HG03064 (cell line): ENCODE measurements around the gene GLG1.
"Not testable (repeated sequence)": the region's sequence is repeated elsewhere in the genome, so short reads cannot be mapped to it uniquely, and the experiment has no call there.

Source experiments
- ATAC-seq: cut with Tn5 transposase; IDR thresholded peaks from one replicate; pipeline ENCODE4 v1.9.1; 2021; ENCODE audit warnings: low read depth; ENCODE audit not compliant: unreplicated experiment

GLG1 gene

DNA sequence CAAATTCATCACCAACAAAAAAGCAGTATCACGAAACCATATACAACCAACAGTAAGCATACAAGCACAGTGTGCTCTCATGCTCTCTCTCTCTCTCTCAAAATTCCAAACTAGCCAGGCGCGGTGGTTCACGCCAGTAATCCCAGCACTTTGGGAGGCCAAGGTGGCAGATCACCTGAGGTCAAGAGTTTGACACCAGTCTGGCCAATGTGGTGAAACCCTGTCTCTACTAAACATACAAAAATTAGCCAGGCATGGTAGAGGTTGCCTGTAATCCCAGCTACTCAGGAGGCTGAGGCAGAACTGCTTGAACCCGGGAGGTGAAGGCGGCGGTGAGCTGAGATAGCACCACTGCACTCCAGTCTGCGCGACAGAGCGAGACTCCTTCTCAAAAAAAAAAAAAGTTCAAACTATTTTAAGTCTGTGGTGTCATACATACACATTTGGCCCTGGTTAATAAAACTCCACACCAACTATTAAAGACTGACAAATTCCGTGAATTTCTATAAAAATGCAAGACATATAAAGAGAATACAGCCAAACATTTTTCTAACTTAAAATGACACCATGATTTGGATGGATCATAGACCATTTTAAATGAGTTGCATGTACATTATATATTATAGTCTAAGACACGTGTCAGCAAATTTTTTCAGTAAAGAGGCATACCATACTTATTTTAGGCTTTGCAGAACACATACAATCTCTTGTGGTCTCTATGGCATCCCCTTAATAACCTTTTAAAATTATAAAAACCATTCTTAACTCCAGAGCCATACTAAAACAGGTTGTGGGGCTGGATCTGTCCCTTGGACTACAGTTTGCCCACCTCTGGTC, 30.9 kb downstream of the GLG1 start:
- ATAC-seq = no peak

DNA sequence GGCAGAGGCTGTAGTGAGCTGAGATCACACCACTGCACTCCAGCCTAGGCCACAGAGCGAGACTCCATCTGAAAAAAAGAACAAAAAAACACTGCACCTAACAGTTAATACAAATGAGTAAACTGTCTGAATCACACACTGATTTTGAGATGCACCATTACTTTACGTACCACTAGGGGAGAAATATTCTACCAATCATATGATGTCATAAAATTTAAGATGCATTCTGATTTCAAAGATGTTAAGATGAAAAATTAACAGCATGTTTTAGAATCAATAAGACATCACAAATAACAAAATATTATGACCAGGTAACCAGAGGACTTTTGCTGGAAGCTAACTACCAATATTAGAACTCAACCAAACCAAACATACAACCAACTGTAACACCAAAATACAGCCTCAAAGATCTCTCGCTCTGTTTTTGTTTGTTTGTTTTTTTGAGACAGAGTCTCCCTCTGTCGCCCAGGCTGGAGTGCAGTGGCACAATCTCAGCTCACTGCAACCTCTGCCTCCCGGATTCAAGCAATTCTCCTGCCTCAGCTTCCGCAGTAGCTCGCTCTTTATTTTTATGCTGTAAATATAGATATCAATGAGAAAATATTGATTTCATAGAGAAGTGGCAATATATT, 31.6 kb downstream of the GLG1 start:
- ATAC-seq = no peak

DNA sequence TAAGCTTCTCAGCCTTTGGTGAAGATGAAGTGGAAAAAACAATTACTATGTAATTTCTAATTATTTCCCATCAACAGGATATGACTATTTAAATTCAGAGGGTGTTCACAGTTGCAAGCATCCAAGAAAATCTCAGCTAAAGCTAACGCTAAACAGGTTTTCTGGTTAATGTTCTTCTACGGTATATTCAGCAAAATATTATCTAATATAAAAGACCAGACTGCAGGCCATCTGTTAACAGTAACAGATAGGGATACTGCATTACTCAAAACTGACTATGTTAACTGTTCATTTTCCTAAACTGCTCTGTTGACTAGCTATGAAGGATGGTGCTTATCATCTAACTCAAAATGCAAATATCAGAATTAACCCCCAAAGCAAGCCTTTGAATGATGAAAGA, 32.8 kb downstream of the GLG1 start:
- no peak for ATAC-seq

DNA sequence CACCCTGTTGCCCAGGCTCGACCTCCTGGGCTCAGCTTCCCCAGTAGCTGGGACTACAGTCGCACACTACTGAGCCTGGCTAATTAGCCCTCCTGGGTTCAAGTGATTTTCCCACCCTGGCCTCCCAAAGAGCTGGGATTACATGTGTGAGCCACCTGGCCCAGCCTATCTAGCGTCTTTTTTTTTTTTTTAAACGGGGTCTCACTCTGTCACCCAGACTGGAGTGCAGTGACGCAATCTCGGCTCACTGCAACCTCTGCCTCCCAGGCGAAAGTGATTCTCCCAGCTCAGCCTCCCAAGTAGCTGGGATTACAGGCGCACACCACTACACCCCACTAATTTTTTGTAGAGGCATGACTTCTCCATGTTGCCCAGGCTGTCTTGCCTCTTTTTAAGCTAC, 33.3 kb downstream of the GLG1 start:
- no peak for ATAC-seq

DNA sequence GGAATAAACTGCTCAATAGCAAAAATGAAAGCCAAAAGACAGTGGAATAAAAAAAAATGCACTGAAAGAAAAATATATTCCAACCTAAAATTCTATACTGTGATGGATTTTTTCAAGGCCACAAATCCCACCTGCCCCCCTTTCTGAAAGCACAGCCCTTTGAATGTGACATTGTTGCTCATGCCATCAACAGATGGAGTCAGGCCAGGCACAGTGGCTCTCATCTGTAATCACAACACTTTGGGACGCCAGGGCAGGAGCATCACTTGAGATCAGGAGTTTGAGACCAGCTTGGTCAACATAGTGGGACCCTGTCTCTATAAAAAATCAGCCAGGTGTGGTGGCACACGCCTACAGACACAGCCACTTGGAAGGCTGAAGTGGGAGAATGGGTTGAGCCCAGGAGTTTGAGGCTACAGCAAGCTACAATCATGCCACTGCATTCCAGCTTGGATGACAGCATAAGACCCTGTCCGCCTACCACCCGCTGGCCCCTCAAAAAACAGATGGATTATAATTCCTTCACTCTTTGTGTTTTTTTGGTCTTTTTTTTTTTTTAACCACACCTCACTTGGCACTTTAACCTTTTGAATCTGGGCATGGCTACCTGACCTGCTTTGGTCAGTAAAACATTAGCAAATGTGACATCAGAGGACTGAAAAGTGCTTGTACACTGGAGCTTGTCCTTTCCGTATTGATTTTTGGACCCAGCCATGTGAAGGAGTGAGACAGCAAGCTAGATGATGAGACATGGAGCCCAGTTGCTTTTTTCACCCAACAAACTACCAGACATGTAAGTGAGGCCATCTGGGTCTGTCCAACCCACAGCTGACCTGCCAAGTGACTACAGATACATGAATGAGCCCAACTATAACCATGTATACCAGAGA, 36.3 kb downstream of the GLG1 start:
- no peak for ATAC-seq

DNA sequence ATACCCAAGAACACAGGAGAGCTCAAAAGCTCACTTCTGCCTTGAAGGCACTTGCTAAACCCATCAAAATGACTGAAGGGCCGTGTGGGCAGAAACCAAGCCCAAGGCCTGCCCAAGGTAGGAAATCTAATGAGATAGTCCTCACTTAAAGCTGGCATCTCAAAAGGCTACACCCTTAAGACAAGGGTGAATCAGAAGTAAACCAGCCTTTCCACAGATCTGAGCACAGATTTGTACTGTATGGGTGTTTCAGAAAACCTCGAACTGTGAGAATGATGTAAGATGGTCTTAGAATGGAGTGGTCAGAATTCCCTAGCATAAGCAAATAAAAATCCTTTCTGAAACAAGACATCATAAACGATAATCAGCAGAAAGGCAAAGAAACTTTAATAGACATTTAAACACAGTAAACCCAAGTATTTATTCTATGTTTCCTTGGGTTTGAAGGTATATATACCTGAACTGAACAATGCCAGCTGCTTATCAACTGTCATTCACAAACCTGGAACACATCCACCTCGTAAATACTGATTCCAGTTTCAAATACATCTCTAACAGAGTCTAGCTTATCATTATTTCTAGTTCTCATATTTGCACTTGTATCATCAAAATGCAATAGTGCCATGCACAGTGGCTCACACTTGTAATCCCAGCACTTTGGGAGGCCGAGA, 37.8 kb downstream of the GLG1 start:
- ATAC-seq = no peak

DNA sequence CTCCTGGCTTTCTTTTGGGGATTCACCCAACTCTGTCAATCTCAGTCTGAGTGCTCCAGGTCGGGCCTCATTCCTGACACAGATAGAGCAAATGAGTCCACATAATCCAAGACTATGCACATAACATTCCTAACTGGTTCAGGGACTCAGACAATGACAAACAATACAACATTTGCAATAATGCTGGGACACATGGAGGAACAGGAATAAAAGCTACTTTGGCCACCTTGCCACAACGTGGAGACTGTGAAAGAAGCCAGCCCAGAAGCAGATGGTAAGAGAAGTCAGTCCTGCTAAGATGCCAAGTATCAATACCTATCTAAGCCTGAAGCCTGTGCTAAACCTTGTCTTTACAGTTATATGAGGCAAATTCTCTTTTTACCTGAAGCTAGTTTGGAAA, 39.0 kb downstream of the GLG1 start:
- ATAC-seq = no peak

DNA sequence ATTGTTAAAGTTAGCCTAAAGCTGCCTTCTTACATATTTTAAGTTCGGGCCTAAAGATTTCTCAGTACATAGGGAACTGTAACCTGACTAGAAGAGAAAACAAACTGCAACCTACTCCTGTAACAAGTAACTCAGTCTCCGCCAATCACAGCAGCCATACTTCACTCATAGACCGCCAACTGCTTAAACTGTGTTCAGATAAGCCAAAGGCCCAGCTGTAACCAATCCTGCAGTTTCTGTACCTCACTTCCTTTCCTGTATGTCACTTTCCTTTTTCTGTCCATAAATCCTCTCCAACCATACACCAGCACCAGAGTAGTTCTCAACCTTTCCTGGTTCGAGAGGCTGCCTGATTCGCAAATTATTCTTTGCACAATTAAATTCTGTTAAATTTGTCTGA, 41.5 kb downstream of the GLG1 start:
- ATAC-seq = no peak

DNA sequence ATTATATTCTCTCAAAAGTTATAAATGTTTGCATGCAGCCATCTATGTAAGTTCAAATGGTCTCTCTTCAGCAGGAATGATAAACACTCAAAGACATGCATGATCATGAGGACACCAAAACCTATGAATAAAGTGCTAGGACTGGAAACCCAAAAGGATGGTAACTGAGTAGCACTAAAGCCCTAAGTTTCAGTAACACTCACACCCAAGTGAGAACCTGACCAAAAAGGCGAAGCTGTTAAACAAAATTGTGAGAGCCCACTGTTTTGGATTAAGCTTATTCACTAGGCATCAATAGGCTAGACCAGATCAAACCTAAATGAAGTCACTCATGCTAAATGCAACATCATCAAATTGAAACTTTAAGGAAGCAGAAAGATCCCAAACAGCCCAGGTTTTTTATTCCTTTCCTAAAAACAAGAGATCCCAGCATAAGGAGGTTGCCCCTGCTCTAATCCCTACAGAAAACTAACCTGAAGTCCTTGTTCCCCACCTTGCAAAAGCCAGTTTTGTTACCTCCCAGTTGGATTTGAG, 42.4 kb downstream of the GLG1 start:
- ATAC-seq = no peak

DNA sequence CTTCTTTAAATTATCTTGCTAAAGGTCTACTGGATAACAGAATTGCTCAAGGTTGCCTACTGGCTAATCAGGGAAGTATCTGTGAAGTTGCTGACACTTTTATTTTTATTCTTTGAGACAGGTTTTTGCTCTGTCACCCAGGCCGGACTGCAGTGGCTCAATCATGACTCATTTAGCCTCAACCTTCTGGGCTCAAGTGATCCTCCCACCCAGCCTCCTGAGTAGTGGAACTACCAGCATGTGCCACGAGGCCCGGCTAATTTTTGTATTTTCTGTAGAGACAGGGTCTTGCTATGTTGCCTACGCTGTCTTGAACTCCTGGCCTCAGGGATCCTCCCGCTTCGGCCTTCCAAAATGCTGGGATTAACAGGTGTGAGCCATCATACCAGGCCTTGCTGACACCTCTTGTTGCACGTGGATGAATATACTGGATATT, 43.1 kb downstream of the GLG1 start:
- ATAC-seq = no peak

DNA sequence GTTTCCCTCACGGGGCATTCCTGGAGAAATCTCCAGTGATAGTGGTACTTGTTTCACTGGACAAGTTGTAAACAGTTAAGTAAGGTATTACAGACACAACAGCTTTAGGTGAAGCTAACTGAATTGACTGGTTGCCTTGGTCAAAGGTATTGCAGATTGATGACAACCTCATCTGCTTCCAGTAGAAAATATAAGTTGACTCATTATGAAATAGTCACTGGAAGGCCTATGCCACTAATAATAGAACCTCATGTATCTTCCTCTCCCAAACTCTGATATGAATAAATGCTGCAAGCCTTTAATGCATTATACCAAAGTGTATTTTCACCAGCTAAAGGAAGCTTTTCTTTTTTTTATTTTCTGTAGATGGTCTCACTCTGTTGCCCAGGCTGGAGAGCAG, 44.8 kb downstream of the GLG1 start:
- ATAC-seq = no peak

DNA sequence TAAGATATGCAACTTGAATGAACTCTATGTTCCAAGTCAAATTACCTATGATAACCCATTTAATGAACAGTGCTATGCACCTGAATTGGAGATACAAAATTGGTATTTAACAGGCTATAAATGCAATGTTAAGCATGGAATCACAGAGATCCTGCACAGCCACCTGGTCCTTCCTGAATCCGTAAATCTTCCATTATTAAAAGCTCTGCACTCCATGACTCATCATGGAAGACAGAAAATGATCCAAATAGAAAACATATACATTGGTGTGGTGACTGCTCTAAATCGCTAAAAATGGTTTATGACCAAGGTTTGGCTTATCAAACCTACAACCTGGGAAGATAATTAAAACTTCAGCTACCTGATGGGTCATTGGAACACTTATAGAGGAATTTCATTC, 45.3 kb downstream of the GLG1 start:
- no peak for ATAC-seq

DNA sequence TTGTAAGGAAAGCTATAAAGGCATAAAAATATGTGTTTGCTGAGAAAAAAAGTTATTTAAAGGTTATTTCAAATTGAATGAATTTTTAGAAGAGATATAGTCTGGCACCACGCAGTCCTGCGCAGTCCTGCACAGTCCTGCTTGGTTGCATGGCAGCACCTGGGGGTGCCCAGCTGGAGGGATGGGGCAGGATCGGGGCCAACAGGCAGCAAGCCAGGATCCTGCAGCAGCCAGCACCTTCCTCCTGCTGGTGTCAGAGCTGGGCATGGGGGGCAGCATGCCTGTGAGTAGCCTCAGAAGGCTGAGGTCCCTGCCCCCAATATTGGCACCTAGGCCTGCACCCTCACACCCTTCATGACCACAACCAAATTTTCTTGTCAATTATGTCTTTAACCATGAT, 46.0 kb downstream of the GLG1 start:
- no peak for ATAC-seq

DNA sequence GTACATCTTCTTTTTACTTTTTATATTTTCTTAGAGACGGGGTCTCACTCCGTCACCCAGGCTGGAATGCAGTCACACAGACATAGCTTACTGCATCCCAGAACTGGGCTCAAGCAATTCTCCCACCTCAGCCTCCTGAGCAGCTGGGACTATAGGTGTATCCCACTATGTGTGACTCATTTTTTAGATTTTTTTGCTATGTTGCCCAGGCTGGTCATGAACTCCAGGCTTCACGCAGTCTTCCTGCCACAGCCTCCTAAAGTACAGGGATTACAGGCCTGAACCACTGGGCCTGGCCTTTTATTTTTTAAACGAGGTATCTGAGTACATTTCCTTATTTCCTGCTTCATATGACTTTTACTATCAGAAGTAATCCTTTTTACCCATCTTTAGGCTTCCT, 48.0 kb downstream of the GLG1 start:
- ATAC-seq = no peak

DNA sequence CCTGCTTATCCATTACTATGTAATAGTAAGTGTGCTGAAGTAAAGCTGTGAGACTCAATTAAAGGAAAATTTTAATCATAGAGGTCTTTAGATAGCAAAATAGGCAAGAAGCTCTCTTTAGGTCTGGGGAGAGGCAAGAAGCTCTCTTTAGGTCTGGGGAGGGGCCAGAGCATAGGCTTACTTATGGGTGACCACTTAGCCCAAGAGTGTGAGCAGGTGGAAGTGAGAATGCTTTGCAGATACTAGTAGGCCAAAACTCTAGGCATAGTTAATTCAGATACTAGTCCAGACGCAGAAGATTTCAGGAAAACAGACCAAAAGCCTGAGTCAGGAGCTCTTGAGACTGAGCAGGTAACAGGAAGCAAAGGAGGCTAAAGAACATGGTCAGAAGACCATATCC, 49.6 kb downstream of the GLG1 start:
- no peak for ATAC-seq

DNA sequence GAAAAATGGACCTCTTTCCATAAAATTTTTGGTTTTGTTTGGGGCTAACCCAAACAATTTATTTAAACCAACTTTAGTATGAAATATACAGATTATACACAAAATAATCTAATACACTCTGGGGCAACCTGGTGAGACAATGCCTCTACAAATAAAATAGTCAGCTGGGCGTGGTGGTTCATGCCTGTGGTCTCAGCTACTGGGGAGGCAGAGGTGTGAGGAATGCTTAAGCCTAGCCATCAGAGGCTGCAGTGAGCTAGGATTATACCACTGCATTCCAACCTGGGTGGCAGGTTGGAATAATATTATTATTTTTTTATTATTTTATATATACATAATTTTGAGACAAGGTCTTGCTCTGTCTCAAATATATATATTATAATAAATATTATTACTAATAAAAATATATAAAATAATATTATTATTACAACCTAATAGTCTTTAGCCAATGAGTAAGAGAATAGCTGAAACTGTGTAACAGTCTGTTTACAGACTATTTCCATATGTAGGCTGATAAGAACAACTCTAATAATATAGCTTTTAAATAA, 50.5 kb downstream of the GLG1 start:
- ATAC-seq = no peak

DNA sequence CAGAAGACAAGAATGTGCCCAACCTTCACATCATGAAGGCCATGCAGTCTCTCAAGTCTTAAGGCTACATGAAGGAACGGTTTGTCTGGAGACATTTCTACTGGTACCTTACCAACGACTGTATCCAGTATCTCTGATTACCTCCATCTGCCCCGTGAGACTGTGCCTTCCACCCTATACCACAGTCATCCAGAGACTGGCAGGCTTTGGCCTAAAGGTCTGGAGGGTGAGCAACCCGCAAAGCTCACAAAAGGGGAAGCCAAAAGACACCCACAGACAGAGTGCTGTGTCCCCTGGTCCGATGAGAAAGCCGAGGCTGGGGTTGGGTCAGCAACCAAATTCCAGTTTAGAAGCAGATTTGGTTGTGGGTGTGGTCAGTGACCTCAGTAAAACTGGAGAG, 54.6 kb downstream of the GLG1 start:
- not testable (repeated sequence) for ATAC-seq

DNA sequence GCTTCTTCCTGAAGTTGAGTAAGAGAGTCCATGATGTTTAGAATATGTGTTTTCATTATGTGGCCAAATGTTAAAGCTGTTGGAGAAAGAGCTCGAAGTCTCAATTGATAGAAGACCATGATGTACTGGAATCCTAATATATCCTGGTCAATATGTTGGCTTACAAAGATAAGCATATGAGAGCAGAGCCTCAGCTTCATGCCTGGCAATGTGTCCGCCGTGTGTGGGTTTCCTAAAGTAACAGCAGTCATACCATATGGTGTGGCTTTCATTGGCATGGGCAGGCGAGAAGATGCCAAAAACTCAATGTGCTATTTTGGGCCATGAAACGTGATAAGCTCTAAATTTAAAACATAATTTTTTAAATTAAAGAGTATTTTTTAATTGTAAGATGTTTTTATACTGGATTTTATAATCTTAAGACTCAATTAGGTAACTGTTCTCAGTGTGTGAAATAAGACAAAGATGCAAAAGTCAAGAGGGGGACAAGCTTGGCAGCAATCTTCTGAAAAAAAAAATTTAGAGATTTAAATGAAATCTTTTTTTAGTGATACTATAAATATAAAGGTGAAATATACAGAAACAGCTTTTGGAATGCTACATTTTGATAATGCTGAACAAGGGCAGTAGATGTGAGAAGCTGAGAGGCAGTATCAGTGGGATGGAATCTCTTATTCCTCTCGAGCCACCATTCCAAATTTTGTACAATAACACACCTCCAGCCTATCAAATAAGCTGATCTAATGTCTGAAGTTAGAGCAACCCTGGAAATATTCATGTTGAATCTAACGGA, 56.5 kb downstream of the GLG1 start:
- not testable (repeated sequence) for ATAC-seq

DNA sequence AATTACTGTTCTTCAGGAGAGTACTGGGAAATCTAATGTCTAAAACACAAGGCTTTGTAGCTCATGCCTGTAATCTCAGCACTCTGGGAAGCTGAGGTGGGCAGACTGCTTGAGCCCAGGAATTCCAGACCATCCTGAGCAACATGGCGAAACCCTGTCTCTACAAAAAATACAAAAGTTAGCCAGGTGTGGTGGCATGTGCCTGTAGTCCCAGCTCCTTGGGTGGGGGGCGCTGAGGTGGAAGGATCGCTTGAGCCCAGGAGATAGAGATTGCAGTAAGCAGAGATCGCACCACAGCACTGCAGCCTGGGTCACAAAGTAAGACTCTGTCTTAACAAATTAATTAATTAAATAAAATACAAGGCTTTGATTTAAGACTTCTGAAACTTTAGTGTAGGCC, 60.8 kb downstream of the GLG1 start:
- not testable (repeated sequence) for ATAC-seq
